GM13976 (cell line): ENCODE data around the gene BRF1.

Experiments used
- DNase-seq: peaks from one replicate; pipeline ENCODE4 v3.0.0; 2012; ENCODE audit warnings: low spot score
- CTCF ChIP-seq: IDR thresholded peaks from 2 replicates; pipeline ENCODE4 v1.5.1; 2012; ENCODE audit warnings: borderline replicate concordance, mild to moderate bottlenecking; ENCODE audit not compliant: insufficient read depth; ENCODE audit errors: extremely low read depth, missing control alignments, control extremely low read depth
- in situ Hi-C: fragments of 300-500 bp; cut with MboI; formaldehyde crosslinking; loops from one replicate; pipeline ENCODE4 v1.12.0; 2022; ENCODE audit warnings: low sequenced_read_pairs, mixed read lengths, inconsistent platforms; ENCODE audit not compliant: unreplicated experiment

Gene BRF1

GRCh38 chr14:105211086-105211757, 89.6 kb downstream of the BRF1 start:
- DNase-seq: no peak
- no peak for TF ChIP-seq CTCF
- in situ Hi-C loops: no loop called here

- no peak for TF ChIP-seq CTCF
- in situ Hi-C loops: no loop called here
- DNase-seq: no peak
Measured at GRCh38 chr14:105210266-105211025, 90.4 kb downstream of the BRF1 start.

DNA sequence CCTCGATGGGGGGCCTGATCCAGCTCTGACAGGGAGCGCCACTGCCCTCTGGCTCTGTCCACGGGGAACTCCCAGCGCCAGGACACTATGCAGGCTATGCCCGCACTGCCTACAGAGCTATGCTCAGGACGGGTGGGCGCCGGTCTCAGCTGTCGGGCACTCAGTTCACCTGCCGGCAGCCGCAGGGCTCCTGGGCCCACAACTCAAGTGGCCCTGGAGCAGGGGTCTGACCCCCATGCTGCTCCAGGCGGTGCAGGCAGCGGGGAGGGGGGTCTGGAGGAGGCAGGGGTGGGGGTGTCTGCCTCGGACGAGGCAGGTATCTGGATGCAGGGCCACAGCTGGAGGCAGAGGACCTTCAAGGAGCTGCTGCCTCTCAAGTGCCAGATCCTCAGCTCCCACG, 91.2 kb downstream of the BRF1 start:
- DNase-seq: no peak
- no peak for TF ChIP-seq CTCF
- in situ Hi-C loops: no loop called here

DNA sequence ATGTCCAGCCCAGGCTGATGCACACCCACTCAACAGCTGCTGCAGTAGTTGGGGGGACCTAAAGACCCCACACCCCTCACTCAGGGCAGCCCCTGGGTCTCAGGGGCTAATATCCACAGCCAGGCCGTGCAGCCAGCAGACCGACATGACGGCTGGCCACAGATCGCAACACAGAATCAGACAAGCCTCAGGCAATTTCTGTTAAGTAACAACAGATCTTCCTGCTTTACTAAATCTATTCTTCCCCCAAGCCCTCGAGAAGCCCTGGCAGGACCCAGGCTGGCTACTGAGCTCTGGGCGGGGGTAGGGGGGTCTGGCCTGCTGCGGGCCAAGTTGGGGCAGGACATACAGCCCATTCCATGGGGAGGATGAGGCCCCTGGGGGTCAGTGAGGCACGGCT, 91.7 kb downstream of the BRF1 start:
- TF ChIP-seq CTCF: no peak
- no peak for DNase-seq
- in situ Hi-C loops: no loop called here

- in situ Hi-C loops: no loop called here
- DNase-seq: no peak
- no peak for TF ChIP-seq CTCF
Measured at GRCh38 chr14:105208738-105209075, 92.1 kb downstream of the BRF1 start.

DNA sequence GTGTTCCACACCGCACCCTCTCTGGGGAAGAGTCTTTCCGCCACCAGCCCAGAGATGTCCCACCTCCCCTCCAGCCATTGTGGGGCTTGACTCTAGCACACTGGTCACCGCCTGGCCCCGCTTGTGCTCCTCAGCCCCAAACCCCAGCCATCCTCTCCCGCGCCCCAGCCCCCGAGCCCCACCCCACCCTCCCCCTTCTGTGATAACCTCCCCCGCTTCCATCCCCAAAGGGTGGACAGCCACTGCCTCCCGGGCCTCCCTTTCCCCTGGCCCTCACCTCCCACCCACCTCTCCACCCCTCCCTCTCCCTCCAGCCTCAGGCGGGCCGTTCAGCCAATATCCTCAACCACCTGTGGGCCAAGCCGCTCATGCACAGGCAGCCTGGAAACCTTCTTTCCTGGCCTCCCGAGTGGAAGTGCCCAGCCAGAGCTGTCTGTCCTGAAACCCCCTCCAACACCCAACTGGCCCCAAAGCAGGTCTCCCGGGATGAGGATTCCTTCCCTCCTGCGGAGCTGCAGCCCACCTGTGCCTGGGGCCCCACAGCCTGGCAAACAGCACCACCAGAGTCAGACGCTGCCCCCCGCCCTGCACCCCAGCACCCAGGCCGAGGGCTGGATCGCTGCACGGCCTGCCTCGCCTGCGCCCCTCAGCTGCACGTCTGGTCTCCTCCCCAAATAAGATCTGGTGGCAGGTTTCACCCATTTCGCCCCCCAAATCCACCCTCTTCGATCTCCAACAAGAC, 92.6 kb downstream of the BRF1 start:
- no peak for DNase-seq
- TF ChIP-seq CTCF: no peak
- in situ Hi-C loops: no loop called here
